Fibroblast of pulmonary artery (primary cell): ENCODE measurements around the gene HDHD3.
"Not testable (repeated sequence)": the region's sequence is repeated elsewhere in the genome, so short reads cannot be mapped to it uniquely, and the experiment has no call there.

Source experiments
- DNase-seq: peaks from one replicate; pipeline ENCODE4 v3.0.0-alpha.2; 2010; ENCODE audit warnings: low read depth
- H3K4me3 ChIP-seq: replicated peaks from 2 replicates; pipeline ENCODE4 v1.5.1; 2011; ENCODE audit warnings: low read depth, mild to moderate bottlenecking, control low read depth, low read length, moderate library complexity
- CTCF ChIP-seq: IDR thresholded peaks from 2 replicates; pipeline ENCODE4 v1.5.1; 2011; ENCODE audit warnings: mild to moderate bottlenecking, control low read depth, low read length, inconsistent platforms; ENCODE audit errors: missing control alignments

The HDHD3 gene

GRCh38 chr9:113389451-113389850 is 12.7 kb upstream of the HDHD3 start:
- DNase-seq = no peak
- no peak overlapping the region for H3K4me3 ChIP-seq
- no peak for TF ChIP-seq CTCF

- no peak for DNase-seq
- H3K4me3 ChIP-seq = no peak overlapping the region
- no peak for TF ChIP-seq CTCF
Measured at GRCh38 chr9:113388833-113389232, 12.0 kb upstream of the HDHD3 start.

GRCh38 chr9:113387560-113388230 is 10.9 kb upstream of the HDHD3 start:
- TF ChIP-seq CTCF = no peak
- no peak overlapping the region for H3K4me3 ChIP-seq
- no peak for DNase-seq

- TF ChIP-seq CTCF = no peak
- no peak for DNase-seq
- no peak overlapping the region for H3K4me3 ChIP-seq
Measured at GRCh38 chr9:113386571-113387393, 10.0 kb upstream of the HDHD3 start.

- no peak overlapping the region for H3K4me3 ChIP-seq
- DNase-seq = no peak
- no peak for TF ChIP-seq CTCF
Measured at GRCh38 chr9:113381909-113382411, 5.2 kb upstream of the HDHD3 start.

- H3K4me3 ChIP-seq, DNase-seq: not testable (repeated sequence)
Measured at GRCh38 chr9:113381441-113381840, 4.7 kb upstream of the HDHD3 start.

GRCh38 chr9:113380869-113381378 is 4.1 kb upstream of the HDHD3 start:
- H3K4me3 ChIP-seq = no peak overlapping the region
- DNase-seq = no peak
- TF ChIP-seq CTCF = no peak

- not testable (repeated sequence) for H3K4me3 ChIP-seq, DNase-seq
Measured at GRCh38 chr9:113379829-113380210, 3.0 kb upstream of the HDHD3 start.

GRCh38 chr9:113379094-113379828 is 2.5 kb upstream of the HDHD3 start:
- H3K4me3 ChIP-seq, DNase-seq: not testable (repeated sequence)
